ENCODE measurements around the gene RAB3B. TPM values are rescaled to one million over a fixed set of nuclear protein-coding genes. Genes with fewer than 3 reads are reported as not detected.

Gene RAB3B
- total RNA-seq, 1 experiment from 2014 or later, result not detected

- Histone ChIP-seq H3K36me3 (ENCODE audit: insufficient read depth, low read length) (peaks cover 18% of the 10 kb centered on the region; the same call in 1 of the 2 replicates), H3K9me2 (replicated peaks; ENCODE audit: insufficient read depth, low read length) (no peaks in the 10 kb centered on the region), H3K9ac (ENCODE audit: low read length) (no peak overlapping the region), H4K20me1 (ENCODE audit: insufficient read depth, low read depth, low read length) (no peaks in the 10 kb centered on the region), H3K27me3 (ENCODE audit: low read length) (no peaks in the 10 kb centered on the region), H3K79me2 (ENCODE audit: low read length) (peaks cover 95% of the 10 kb centered on the region), H3K9me3 (ENCODE audit: low read length) (no peaks in the 10 kb centered on the region), H3K4me2 (ENCODE audit: low read depth, low read length, poor library complexity, severe bottlenecking) (no peak overlapping the region), H2AFZ (ENCODE audit: low read length) (no peak overlapping the region), H3K4me1 (ENCODE audit: low read length) (peaks cover 10% of the 10 kb centered on the region), H3K4me3 (ENCODE audit: low read length) (no peak overlapping the region), H3K27ac (ENCODE audit: low read length) (no peak overlapping the region)
- DNase-seq, result no peak
Measured at GRCh38 chr1:51858892-51859291, 131.6 kb downstream of the RAB3B start.

Small RNA genes within 50 kb of the gene (small RNA-seq; reads per million reads assigned to genes)
- gene RN7SL290P, result not detected
- gene RNA5SP48, result 0.16 reads per million

Other genes starting within 250 kb of the RAB3B start
- 104 and 140 TPM in 2 replicates for gene NRDC, start 112.0 kb downstream of the RAB3B start, total RNA-seq (2014; rRNA removed; shearing (Covaris generic); ENCODE audit: low replicate concordance)
- 22.1 and 26.7 TPM in 2 replicates for gene KTI12, start 43.1 kb upstream of the RAB3B start, total RNA-seq (2014; rRNA removed; shearing (Covaris generic); ENCODE audit: low replicate concordance)
- 39.2 and 44.2 TPM in 2 replicates for gene TXNDC12, start 64.5 kb upstream of the RAB3B start, total RNA-seq (2014; rRNA removed; shearing (Covaris generic); ENCODE audit: low replicate concordance)
- 42.6 and 78.8 TPM in 2 replicates for gene BTF3L4, start 65.6 kb upstream of the RAB3B start, total RNA-seq (2014; rRNA removed; shearing (Covaris generic); ENCODE audit: low replicate concordance)
- 1.6 and 2.2 TPM in 2 replicates for gene ZFYVE9, start 151.4 kb upstream of the RAB3B start, total RNA-seq (2014; rRNA removed; shearing (Covaris generic); ENCODE audit: low replicate concordance)